ENCODE results near the gene SCN8A.

GRCh38 chr12:51717326-51717925, 126.4 kb downstream of the SCN8A start:
- no peak for TF ChIP-seq CTCF (conservative IDR thresholded peaks at IDR 0.05; ENCODE audit: low read depth in 2 of 2)
- no peak for TF ChIP-seq EZH2 (IDR thresholded peaks at IDR 0.05; ENCODE audit: low read depth, unreplicated experiment)
- no peak for TF ChIP-seq NANOG (IDR thresholded peaks at IDR 0.05; ENCODE audit: borderline replicate concordance)
- no peak for TF ChIP-seq ZNF114 (CRISPR knock-in tag; IDR thresholded peaks at IDR 0.05)

All from GM23338 (cell line).